Colonic mucosa (tissue), 4 donors: ENCODE measurements around the gene ALDH1A2. TPM values are rescaled to one million over a fixed set of nuclear protein-coding genes. Genes with fewer than 3 reads are reported as not detected.

Source experiments
- DNase-seq: peaks from one replicate; pipeline ENCODE4 v3.0.0-alpha.2; 2020
- H3K27ac ChIP-seq: fragments of 200-600 bp; one replicate; pipeline ENCODE4 v1.8.0; 2021
- H3K27me3 ChIP-seq: fragments of 200-600 bp; one replicate; pipeline ENCODE4 v1.8.0; 2021
- H3K36me3 ChIP-seq: fragments of 200-600 bp; one replicate; pipeline ENCODE4 v1.8.0; 2021
- H3K4me1 ChIP-seq: fragments of 200-600 bp; one replicate; pipeline ENCODE4 v1.8.0; 2021; ENCODE audit warnings: mild to moderate bottlenecking
- H3K4me3 ChIP-seq: fragments of 200-600 bp; one replicate; pipeline ENCODE4 v1.8.0; 2021
- H3K9ac ChIP-seq, 2 donors: one replicate each; pipeline ENCODE4 v1.7.0; 2013; ENCODE audit warnings: control low read depth in 2 of 2, low read depth in 2 of 2, low read length in 2 of 2
- H3K9me3 ChIP-seq: fragments of 200-600 bp; one replicate; pipeline ENCODE4 v1.8.0; 2021
- CTCF ChIP-seq: fragments of 200-600 bp; IDR thresholded peaks from one replicate; pipeline ENCODE4 v1.8.0; 2022; ENCODE audit warnings: antibody characterized with exemption, mild to moderate bottlenecking
- intact Hi-C: fragments of 100-400 bp; cut with DNase I; formaldehyde crosslinking; loops from one replicate; pipeline ENCODE4 v1.14.1; 2022
- total RNA-seq, 2 donors: library from RNA; stranded (reverse); fragmentation: NEBNext Ultra II Directional in 1 of 2; extraction: Animal tissue kit (Norgen Biotek cat#: 25700) in 1 of 2; gene quantifications; one replicate each; pipeline ENCODE4 v1.2.1, GENCODE V29; 2021
- donor health status: healthy.
- donor health status: DM: no; HTN: no; CAD: no.
- donor health status: DM: no; HTN: no; CAD: no.

ALDH1A2 gene
- total RNA-seq, 2 donors from 2014 or later, result 1.9 to 2.5 TPM

GRCh38 chr15:57948351-57949289 lies 116.9 kb downstream of the ALDH1A2 start:
- Histone ChIP-seq H3K36me3 (no peaks in the 10 kb centered on the region), H3K27ac (no peak overlapping the region), H3K4me1 (no peaks in the 10 kb centered on the region), H3K9me3 (no peaks in the 10 kb centered on the region), H3K9ac (no peak overlapping the region), H3K27me3 (no peaks in the 10 kb centered on the region), H3K4me3 (no peak overlapping the region)
- intact Hi-C loops, result no loop called here
- no peak for DNase-seq
- TF ChIP-seq CTCF, result no peak

GRCh38 chr15:57947781-57948180 lies 117.7 kb downstream of the ALDH1A2 start:
- TF ChIP-seq CTCF, result no peak
- Histone ChIP-seq H3K9ac (no peak overlapping the region), H3K9me3 (no peaks in the 10 kb centered on the region), H3K27ac (no peak overlapping the region), H3K4me1 (no peaks in the 10 kb centered on the region), H3K27me3 (no peaks in the 10 kb centered on the region), H3K4me3 (no peak overlapping the region), H3K36me3 (no peaks in the 10 kb centered on the region)
- no peak for DNase-seq
- intact Hi-C loops, result no loop called here

- no peaks in the 10 kb centered on the region for H3K4me1 ChIP-seq
- no peak overlapping the region for H3K4me3 ChIP-seq
- no peaks in the 10 kb centered on the region for H3K9me3 ChIP-seq
- no peak overlapping the region for H3K27ac ChIP-seq
- no peak overlapping the region for H3K9ac ChIP-seq
- no peaks in the 10 kb centered on the region for H3K27me3 ChIP-seq
- intact Hi-C loops, result no loop called here
- DNase-seq, result no peak
- no peaks in the 10 kb centered on the region for H3K36me3 ChIP-seq
- no peak for TF ChIP-seq CTCF
These were observed 118.2 kb downstream of the ALDH1A2 start for GRCh38 chr15:57947282-57947681.

GRCh38 chr15:57946491-57947048 lies 118.9 kb downstream of the ALDH1A2 start:
- no peak overlapping the region for H3K4me3 ChIP-seq
- H3K4me1 ChIP-seq, result no peaks in the 10 kb centered on the region
- no peaks in the 10 kb centered on the region for H3K27me3 ChIP-seq
- TF ChIP-seq CTCF, result no peak
- H3K9me3 ChIP-seq, result no peaks in the 10 kb centered on the region
- no peak for DNase-seq
- H3K9ac ChIP-seq, result no peak overlapping the region
- intact Hi-C loops, result no loop called here
- H3K27ac ChIP-seq, result no peak overlapping the region
- H3K36me3 ChIP-seq, result no peaks in the 10 kb centered on the region

- H3K27me3 ChIP-seq, result no peaks in the 10 kb centered on the region
- H3K9me3 ChIP-seq, result no peaks in the 10 kb centered on the region
- no peaks in the 10 kb centered on the region for H3K4me1 ChIP-seq
- intact Hi-C loops, result no loop called here
- H3K36me3 ChIP-seq, result no peaks in the 10 kb centered on the region
- H3K27ac ChIP-seq, result no peak overlapping the region
- no peak overlapping the region for H3K4me3 ChIP-seq
- TF ChIP-seq CTCF, result no peak
- no peak for DNase-seq
- H3K9ac ChIP-seq, result no peak overlapping the region
These were observed 119.9 kb downstream of the ALDH1A2 start for GRCh38 chr15:57945616-57946015.
